Measurements from ENCODE around the gene ADAMTS3. TPM values are rescaled to one million over a fixed set of nuclear protein-coding genes. Genes with fewer than 3 reads are reported as not detected.

The ADAMTS3 gene
- total RNA-seq, 5 donors from 2014 or later (not counting 1 experiment from before 2014, with no cell fraction given): not detected

DNA sequence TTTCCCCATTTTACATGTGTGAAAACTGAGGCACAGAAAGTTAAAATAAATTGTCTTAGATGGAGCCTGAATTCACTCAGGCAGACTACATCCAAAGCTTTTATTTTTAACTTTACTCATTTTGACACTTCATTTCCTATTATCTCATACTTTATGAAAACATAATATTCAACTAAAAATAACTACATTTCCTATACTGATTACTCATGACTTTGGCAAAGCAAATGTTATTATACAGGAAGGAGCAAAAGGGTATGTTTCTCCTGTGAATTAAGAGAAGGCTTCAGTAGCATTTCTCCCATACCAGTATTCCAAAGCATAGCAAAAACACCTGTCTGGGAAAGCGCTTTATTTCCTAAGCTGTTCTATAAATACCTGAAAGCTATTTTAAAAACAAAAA, 178.6 kb downstream of the ADAMTS3 start:
- no peaks in the 10 kb centered on the region for H3K36me3 ChIP-seq (ENCODE audit: control insufficient read depth in 2 of 2, extremely low read depth in 1 of 2, insufficient read depth in 1 of 2, low read length in 1 of 2)
- H3K27ac ChIP-seq (ENCODE audit: low read length): no peak overlapping the region
- POLR2A ChIA-PET: no interaction called here
- Mint-ChIP-seq H3K27ac (no peak overlapping the region), H3K9me3 (no peaks in the 10 kb centered on the region), H3K27me3 (no peaks in the 10 kb centered on the region), H3K4me3 (no peak overlapping the region), H3K4me1 (no peaks in the 10 kb centered on the region), H3K36me3 (no peaks in the 10 kb centered on the region)
- H3K4me3 ChIP-seq (ENCODE audit: control insufficient read depth in 1 of 2, extremely low read depth in 1 of 2, low read length in 1 of 2): no peak overlapping the region
- CTCF ChIA-PET: no interaction called here
- no peaks in the 10 kb centered on the region for H3K27me3 ChIP-seq (replicated peaks in 1 of 2; ENCODE audit: control insufficient read depth in 2 of 2, extremely low read depth in 1 of 2, insufficient read depth in 2 of 2, low read length in 1 of 2)
- no peaks in the 10 kb centered on the region for H3K9me3 ChIP-seq
- WGBS (ENCODE audit: insufficient coverage): 100% methylated on average over 1 of the region's 1 CpG
- no peak for DNase-seq
- H3K4me1 ChIP-seq (ENCODE audit: control insufficient read depth in 1 of 2, extremely low read depth in 1 of 2, insufficient read depth in 2 of 2, low read length in 2 of 2): no peaks in the 10 kb centered on the region
- no peak for ATAC-seq (replicated peaks in 1 of 4)

DNA sequence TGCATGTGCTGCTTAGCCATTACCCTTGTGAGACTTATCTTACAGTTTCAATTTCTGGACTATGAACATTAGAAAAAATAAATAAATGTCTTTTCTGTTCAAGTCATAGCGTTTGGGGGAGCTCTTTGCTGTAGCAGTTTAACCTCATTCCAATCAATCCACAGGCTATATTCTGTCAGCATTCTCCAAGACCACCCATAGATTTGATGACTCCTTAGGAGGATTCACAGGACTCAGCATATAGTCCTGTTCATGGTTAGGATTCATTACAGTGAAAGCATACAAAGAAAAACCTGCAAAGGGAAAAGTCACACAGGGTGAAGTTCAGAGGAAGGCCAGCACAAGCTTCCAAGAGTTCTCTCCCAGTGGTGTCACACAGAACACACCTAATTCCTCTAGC, 180.5 kb downstream of the ADAMTS3 start:
- Mint-ChIP-seq H3K4me3 (no peak overlapping the region), H3K27me3 (no peaks in the 10 kb centered on the region), H3K36me3 (no peaks in the 10 kb centered on the region), H3K9me3 (no peaks in the 10 kb centered on the region), H3K4me1 (no peaks in the 10 kb centered on the region), H3K27ac (no peak overlapping the region)
- ATAC-seq (replicated peaks in 1 of 4): no peak
- no peaks in the 10 kb centered on the region for H3K9me3 ChIP-seq
- DNase-seq: no peak
- H3K4me1 ChIP-seq (ENCODE audit: control insufficient read depth in 1 of 2, extremely low read depth in 1 of 2, insufficient read depth in 2 of 2, low read length in 2 of 2): no peaks in the 10 kb centered on the region
- H3K4me3 ChIP-seq (ENCODE audit: control insufficient read depth in 1 of 2, extremely low read depth in 1 of 2, low read length in 1 of 2): no peak overlapping the region
- H3K27ac ChIP-seq (ENCODE audit: low read length): no peak overlapping the region
- ChIA-PET CTCF (no interaction called here), POLR2A (no interaction called here)
- H3K27me3 ChIP-seq (replicated peaks in 1 of 2; ENCODE audit: control insufficient read depth in 2 of 2, extremely low read depth in 1 of 2, insufficient read depth in 2 of 2, low read length in 1 of 2): no peaks in the 10 kb centered on the region
- WGBS (ENCODE audit: insufficient coverage): no CpG with 5 or more reads among the region's 1 CpG
- H3K36me3 ChIP-seq (ENCODE audit: control insufficient read depth in 2 of 2, extremely low read depth in 1 of 2, insufficient read depth in 1 of 2, low read length in 1 of 2): no peaks in the 10 kb centered on the region

DNA sequence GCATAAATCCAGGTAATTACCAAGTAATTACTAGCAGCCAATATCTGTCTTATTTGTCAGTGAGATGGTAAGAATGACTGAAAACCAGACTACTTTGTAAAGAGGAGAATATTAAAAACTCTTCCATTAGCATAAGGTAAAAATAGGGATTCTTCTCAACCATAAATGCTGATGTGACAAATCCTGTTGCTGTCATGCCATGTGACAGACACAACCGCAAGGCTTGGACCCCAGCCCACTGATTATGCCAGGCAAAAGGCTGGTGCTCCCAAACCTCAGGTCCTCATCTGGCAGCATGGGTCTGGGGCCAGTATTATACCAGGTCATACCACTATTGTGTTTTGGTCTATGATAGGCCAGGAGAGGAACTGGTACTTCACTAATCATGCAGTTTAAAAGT, 181.1 kb downstream of the ADAMTS3 start:
- no peak for DNase-seq
- H3K4me1 ChIP-seq (ENCODE audit: control insufficient read depth in 1 of 2, extremely low read depth in 1 of 2, insufficient read depth in 2 of 2, low read length in 2 of 2): no peaks in the 10 kb centered on the region
- no peak overlapping the region for H3K27ac ChIP-seq (ENCODE audit: low read length)
- 100% methylated on average over 1 of the region's 1 CpG for WGBS (ENCODE audit: insufficient coverage)
- ChIA-PET POLR2A (no interaction called here), CTCF (no interaction called here)
- H3K27me3 ChIP-seq (replicated peaks in 1 of 2; ENCODE audit: control insufficient read depth in 2 of 2, extremely low read depth in 1 of 2, insufficient read depth in 2 of 2, low read length in 1 of 2): no peaks in the 10 kb centered on the region
- H3K4me3 Mint-ChIP-seq: no peak overlapping the region
- no peaks in the 10 kb centered on the region for H3K36me3 ChIP-seq (ENCODE audit: control insufficient read depth in 2 of 2, extremely low read depth in 1 of 2, insufficient read depth in 1 of 2, low read length in 1 of 2)
- no peak overlapping the region for H3K27ac Mint-ChIP-seq
- ATAC-seq (replicated peaks in 1 of 4): no peak
- H3K36me3 Mint-ChIP-seq: no peaks in the 10 kb centered on the region
- no peaks in the 10 kb centered on the region for H3K27me3 Mint-ChIP-seq
- H3K4me1 Mint-ChIP-seq: no peaks in the 10 kb centered on the region
- H3K9me3 ChIP-seq: no peaks in the 10 kb centered on the region
- H3K9me3 Mint-ChIP-seq: no peaks in the 10 kb centered on the region
- no peak overlapping the region for H3K4me3 ChIP-seq (ENCODE audit: control insufficient read depth in 1 of 2, extremely low read depth in 1 of 2, low read length in 1 of 2)

DNA sequence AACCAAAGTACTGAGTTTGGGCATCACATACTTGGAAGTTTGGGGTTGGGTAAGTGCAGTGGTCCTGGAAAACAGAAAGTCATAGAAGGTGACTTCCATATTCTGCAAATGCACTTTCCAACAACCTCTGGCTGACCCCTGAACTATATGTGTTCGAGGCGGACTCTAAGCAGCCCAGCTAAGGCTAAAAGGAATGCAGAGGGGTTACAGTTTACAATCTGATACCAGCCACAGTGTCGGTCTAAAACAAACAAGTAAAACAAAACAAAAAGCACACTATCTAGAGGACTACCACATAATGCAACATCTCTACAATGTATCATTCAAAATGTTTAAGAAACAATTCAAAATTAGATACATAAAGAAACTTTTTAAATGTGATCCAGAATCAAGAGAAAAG, 185.6 kb downstream of the ADAMTS3 start:
- no peaks in the 10 kb centered on the region for H3K4me1 ChIP-seq (ENCODE audit: control insufficient read depth in 1 of 2, extremely low read depth in 1 of 2, insufficient read depth in 2 of 2, low read length in 2 of 2)
- no peak overlapping the region for H3K27ac ChIP-seq (ENCODE audit: low read length)
- H3K4me3 Mint-ChIP-seq: no peak overlapping the region
- no peaks in the 10 kb centered on the region for H3K4me1 Mint-ChIP-seq
- no peaks in the 10 kb centered on the region for H3K9me3 Mint-ChIP-seq
- no peak overlapping the region for H3K27ac Mint-ChIP-seq
- H3K4me3 ChIP-seq (ENCODE audit: control insufficient read depth in 1 of 2, extremely low read depth in 1 of 2, low read length in 1 of 2): no peak overlapping the region
- ATAC-seq (replicated peaks in 1 of 4) (no peak), DNase-seq (no peak)
- H3K27me3 Mint-ChIP-seq: peaks cover 0 to 4% of the 10 kb centered on the region in 2 donors
- ChIA-PET CTCF (interaction anchor here in 1 of 2 donors (0.7 kb wide), 1 partner anchor 51 kb away, joined by 5 read pairs; no protein-coding TSS in a partner anchor), POLR2A (no interaction called here)
- H3K36me3 ChIP-seq (ENCODE audit: control insufficient read depth in 2 of 2, extremely low read depth in 1 of 2, insufficient read depth in 1 of 2, low read length in 1 of 2): no peaks in the 10 kb centered on the region
- no peaks in the 10 kb centered on the region for H3K9me3 ChIP-seq
- no CpG with 5 or more reads among the region's 3 CpGs for WGBS (ENCODE audit: insufficient coverage)
- H3K27me3 ChIP-seq (replicated peaks in 1 of 2; ENCODE audit: control insufficient read depth in 2 of 2, extremely low read depth in 1 of 2, insufficient read depth in 2 of 2, low read length in 1 of 2): no peaks in the 10 kb centered on the region
- H3K36me3 Mint-ChIP-seq: no peaks in the 10 kb centered on the region

DNA sequence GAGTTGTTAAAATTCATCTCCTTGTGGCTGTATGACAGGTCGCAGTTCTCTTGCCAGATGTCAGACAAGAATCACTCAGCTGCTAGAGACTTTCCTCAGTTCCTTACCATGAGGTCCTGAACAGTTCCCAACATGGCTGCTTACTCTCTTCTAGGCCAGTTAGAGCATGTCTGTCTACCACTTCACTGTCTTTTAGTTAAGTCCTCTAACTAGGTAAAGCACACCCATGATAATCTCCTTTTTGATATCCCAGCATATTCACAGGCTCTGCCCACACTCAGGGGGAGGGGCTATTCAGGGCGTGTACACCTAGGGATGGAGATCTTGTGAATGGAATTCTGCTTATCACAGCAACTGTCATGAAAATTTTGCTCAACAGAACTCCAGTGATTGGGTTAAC, 190.1 kb downstream of the ADAMTS3 start:
- peaks cover 0 to 4% of the 10 kb centered on the region in 2 donors for H3K27me3 Mint-ChIP-seq
- DNase-seq: no peak

DNA sequence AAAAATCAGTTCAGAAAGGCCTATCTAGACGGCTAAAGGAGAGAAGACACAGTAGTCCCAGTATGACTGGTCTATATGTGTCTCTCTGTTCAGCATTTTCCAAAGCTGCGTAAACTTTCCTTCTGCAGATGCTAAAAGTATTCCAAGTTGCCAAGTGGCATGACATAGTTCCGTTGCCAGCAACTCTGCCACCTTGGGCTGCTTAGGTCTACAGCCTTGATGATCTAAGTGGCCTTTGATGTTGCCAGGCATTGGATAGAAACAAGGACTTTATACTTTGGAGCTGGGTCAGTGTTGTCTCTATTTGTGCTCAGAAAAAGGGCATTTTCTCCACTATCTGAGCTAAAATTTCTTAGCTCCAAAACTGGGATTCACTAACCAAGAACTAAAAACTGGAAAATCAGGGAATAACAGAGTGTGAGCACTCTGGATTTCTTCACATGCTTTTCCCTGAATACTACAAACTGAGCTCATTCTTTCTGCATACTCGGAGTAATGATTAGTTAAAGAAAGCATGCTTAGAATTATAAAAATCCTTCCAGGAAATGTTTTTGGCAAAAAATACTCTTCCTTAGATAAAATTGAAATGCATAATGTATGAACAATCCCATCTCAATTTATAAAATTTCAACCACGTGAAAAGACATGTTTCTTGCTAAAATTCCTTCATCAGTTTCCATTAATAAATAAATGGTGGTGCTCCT, 191.4 kb downstream of the ADAMTS3 start:
- H3K4me3 Mint-ChIP-seq: no peak overlapping the region
- ChIA-PET POLR2A (interaction anchor here in 1 of 2 donors (0.6 kb wide), 1 partner anchor 67 kb away, joined by 3 read pairs; no protein-coding TSS in a partner anchor), CTCF (no interaction called here)
- Histone ChIP-seq H3K27me3 (replicated peaks in 1 of 2; ENCODE audit: control insufficient read depth in 2 of 2, extremely low read depth in 1 of 2, insufficient read depth in 2 of 2, low read length in 1 of 2) (no peaks in the 10 kb centered on the region), H3K9me3 (no peaks in the 10 kb centered on the region), H3K4me3 (ENCODE audit: control insufficient read depth in 1 of 2, extremely low read depth in 1 of 2, low read length in 1 of 2) (no peak overlapping the region), H3K27ac (ENCODE audit: low read length) (no peak overlapping the region), H3K4me1 (ENCODE audit: control insufficient read depth in 1 of 2, extremely low read depth in 1 of 2, insufficient read depth in 2 of 2, low read length in 2 of 2) (no peaks in the 10 kb centered on the region), H3K36me3 (ENCODE audit: control insufficient read depth in 2 of 2, extremely low read depth in 1 of 2, insufficient read depth in 1 of 2, low read length in 1 of 2) (no peaks in the 10 kb centered on the region)
- H3K9me3 Mint-ChIP-seq: no peaks in the 10 kb centered on the region
- peaks cover 0 to 4% of the 10 kb centered on the region in 2 donors for H3K27me3 Mint-ChIP-seq
- H3K4me1 Mint-ChIP-seq: no peaks in the 10 kb centered on the region
- 80% methylated on average over 3 of the region's 5 CpGs for WGBS (ENCODE audit: insufficient coverage)
- no peaks in the 10 kb centered on the region for H3K36me3 Mint-ChIP-seq
- H3K27ac Mint-ChIP-seq: no peak overlapping the region
- DNase-seq: no peak
- no peak for ATAC-seq (replicated peaks in 1 of 4)

More for the DNA sequence above, 190.1 kb downstream of the ADAMTS3 start:
- no peak overlapping the region for H3K27ac ChIP-seq (ENCODE audit: low read length)
- no peaks in the 10 kb centered on the region for H3K9me3 Mint-ChIP-seq
- no peaks in the 10 kb centered on the region for H3K4me1 Mint-ChIP-seq
- WGBS (ENCODE audit: insufficient coverage): 73% methylated on average over 1 of the region's 2 CpGs
- H3K4me1 ChIP-seq (ENCODE audit: control insufficient read depth in 1 of 2, extremely low read depth in 1 of 2, insufficient read depth in 2 of 2, low read length in 2 of 2): no peaks in the 10 kb centered on the region
- no peak for ATAC-seq (replicated peaks in 1 of 4)
- H3K36me3 ChIP-seq (ENCODE audit: control insufficient read depth in 2 of 2, extremely low read depth in 1 of 2, insufficient read depth in 1 of 2, low read length in 1 of 2): no peaks in the 10 kb centered on the region
- no peak overlapping the region for H3K27ac Mint-ChIP-seq
- no peak overlapping the region for H3K4me3 Mint-ChIP-seq
- CTCF ChIA-PET: no interaction called here
- H3K27me3 ChIP-seq (replicated peaks in 1 of 2; ENCODE audit: control insufficient read depth in 2 of 2, extremely low read depth in 1 of 2, insufficient read depth in 2 of 2, low read length in 1 of 2): no peaks in the 10 kb centered on the region
- POLR2A ChIA-PET: no interaction called here
- no peaks in the 10 kb centered on the region for H3K9me3 ChIP-seq
- no peak overlapping the region for H3K4me3 ChIP-seq (ENCODE audit: control insufficient read depth in 1 of 2, extremely low read depth in 1 of 2, low read length in 1 of 2)
- H3K36me3 Mint-ChIP-seq: no peaks in the 10 kb centered on the region

DNA sequence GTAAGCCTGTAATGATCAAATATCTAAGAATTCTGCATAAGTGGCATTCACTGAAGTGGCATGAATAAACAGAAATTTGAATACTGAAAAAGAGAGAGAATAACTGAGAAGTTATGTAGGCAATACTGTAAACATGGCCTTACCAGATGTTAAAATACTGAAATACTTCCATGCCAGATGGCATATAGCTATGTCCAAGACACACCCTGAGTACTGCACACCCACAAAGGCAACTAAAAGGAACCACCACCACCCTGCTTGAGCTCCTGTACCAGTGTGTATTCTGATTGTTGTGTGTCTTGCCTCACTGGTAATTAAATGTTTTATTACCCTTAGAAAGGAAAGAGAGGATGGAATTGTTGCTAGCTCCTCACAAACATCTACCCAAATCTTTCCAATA, 192.1 kb downstream of the ADAMTS3 start:
- ATAC-seq (replicated peaks in 1 of 4) (no peak), DNase-seq (no peak)
- Mint-ChIP-seq H3K4me1 (no peaks in the 10 kb centered on the region), H3K27me3 (peaks cover 0 to 4% of the 10 kb centered on the region in 2 donors), H3K27ac (no peak overlapping the region), H3K9me3 (no peaks in the 10 kb centered on the region), H3K4me3 (no peak overlapping the region), H3K36me3 (no peaks in the 10 kb centered on the region)
- no peak overlapping the region for H3K27ac ChIP-seq (ENCODE audit: low read length)
- no peaks in the 10 kb centered on the region for H3K4me1 ChIP-seq (ENCODE audit: control insufficient read depth in 1 of 2, extremely low read depth in 1 of 2, insufficient read depth in 2 of 2, low read length in 2 of 2)
- H3K27me3 ChIP-seq (replicated peaks in 1 of 2; ENCODE audit: control insufficient read depth in 2 of 2, extremely low read depth in 1 of 2, insufficient read depth in 2 of 2, low read length in 1 of 2): no peaks in the 10 kb centered on the region
- H3K36me3 ChIP-seq (ENCODE audit: control insufficient read depth in 2 of 2, extremely low read depth in 1 of 2, insufficient read depth in 1 of 2, low read length in 1 of 2): no peaks in the 10 kb centered on the region
- ChIA-PET POLR2A (interaction anchor here in 1 of 2 donors (0.6 kb wide), 1 partner anchor 67 kb away, joined by 3 read pairs; no protein-coding TSS in a partner anchor), CTCF (no interaction called here)
- no peaks in the 10 kb centered on the region for H3K9me3 ChIP-seq
- H3K4me3 ChIP-seq (ENCODE audit: control insufficient read depth in 1 of 2, extremely low read depth in 1 of 2, low read length in 1 of 2): no peak overlapping the region

Measured in T-cell (primary cell).